Smooth muscle cell (in vitro differentiated cells): Measurements from ENCODE around the gene STPG2. TPM values are rescaled to one million over a fixed set of nuclear protein-coding genes. Genes with fewer than 3 reads are reported as not detected.

Source experiments
- DNase-seq: peaks from one replicate; lab custom pipeline; 2025; ENCODE audit not compliant: unreplicated experiment; lab: John Stamatoyannopoulos, UW
- H2AFZ ChIP-seq: fragments of 200-600 bp; sonication (generic); 2 replicates; pipeline ENCODE4 v1.6.0; 2016; ENCODE audit warnings: antibody characterized with exemption, low read depth, mild to moderate bottlenecking
- H3F3A ChIP-seq: fragments of 200-600 bp; sonication (generic); 2 replicates; pipeline ENCODE4 v1.6.0; 2017; ENCODE audit warnings: antibody characterized with exemption, low read depth
- H3K27ac ChIP-seq: fragments of 200-600 bp; sonication (generic); 2 replicates; pipeline ENCODE4 v1.5.1; 2016; ENCODE audit warnings: low read depth, mild to moderate bottlenecking
- H3K27me3 ChIP-seq: fragments of 200-600 bp; sonication (generic); 2 replicates; pipeline ENCODE4 v1.6.1; 2016; ENCODE audit warnings: low read depth, mild to moderate bottlenecking
- H3K36me3 ChIP-seq: fragments of 200-600 bp; sonication (generic); 2 replicates; pipeline ENCODE4 v1.5.1; 2016; ENCODE audit warnings: low read depth
- H3K4me1 ChIP-seq: fragments of 200-600 bp; sonication (generic); 2 replicates; pipeline ENCODE4 v1.5.1; 2016; ENCODE audit warnings: low read depth
- H3K4me2 ChIP-seq: fragments of 200-600 bp; sonication (generic); 2 replicates; pipeline ENCODE4 v1.6.0; 2016; ENCODE audit warnings: mild to moderate bottlenecking
- H3K4me3 ChIP-seq: fragments of 200-600 bp; sonication (generic); 2 replicates; pipeline ENCODE4 v1.5.1; 2016; ENCODE audit warnings: mild to moderate bottlenecking
- H3K79me2 ChIP-seq: fragments of 200-600 bp; sonication (generic); 2 replicates; pipeline ENCODE4 v1.6.0; 2016; ENCODE audit warnings: low read depth, mild to moderate bottlenecking
- H3K9ac ChIP-seq: fragments of 200-600 bp; sonication (generic); 2 replicates; pipeline ENCODE4 v1.6.0; 2016; ENCODE audit warnings: low read depth
- H3K9me3 ChIP-seq: fragments of 200-600 bp; sonication (generic); replicated peaks from 2 replicates; pipeline ENCODE4 v1.5.1; 2016; ENCODE audit warnings: low read depth
- H4K20me1 ChIP-seq: fragments of 200-600 bp; sonication (generic); 2 replicates; pipeline ENCODE4 v1.6.0; 2016; ENCODE audit warnings: low read depth
- WGBS: methylation state at CpG from one replicate; pipeline ENCODE4 v1.1.7; 2016; ENCODE audit warnings: low lambda C conversion rate; 5-methylcytosine and 5-hydroxymethylcytosine counted together
- polyA plus RNA-seq: library from polyadenylated mRNA; unstranded; fragments of >200 nt; fragmentation: Nextera tagmentation; extraction: Ambion mirVana; gene quantifications from 2 replicates; pipeline ENCODE4 v1.2.1, GENCODE V29; 2016
- total RNA-seq: library from RNA; depleted of rRNA; stranded (reverse); fragments of >200 nt; gene quantifications from 2 replicates; pipeline ENCODE4 v1.2.3, GENCODE V29; 2014
- TF ChIP-seq, protein P1 (sequence below): fragments of 200-600 bp; sonication (generic); IDR thresholded peaks from 2 replicates; pipeline ENCODE4 v1.5.1; 2017; ENCODE audit warnings: borderline replicate concordance, mild to moderate bottlenecking, antibody characterized with exemption; ENCODE audit not compliant: insufficient read depth, poor library complexity, severe bottlenecking

The STPG2 gene
- total and polyA plus RNA-seq, 2 experiments from 2014 or later = 0.09 to 0.31 TPM

DNA sequence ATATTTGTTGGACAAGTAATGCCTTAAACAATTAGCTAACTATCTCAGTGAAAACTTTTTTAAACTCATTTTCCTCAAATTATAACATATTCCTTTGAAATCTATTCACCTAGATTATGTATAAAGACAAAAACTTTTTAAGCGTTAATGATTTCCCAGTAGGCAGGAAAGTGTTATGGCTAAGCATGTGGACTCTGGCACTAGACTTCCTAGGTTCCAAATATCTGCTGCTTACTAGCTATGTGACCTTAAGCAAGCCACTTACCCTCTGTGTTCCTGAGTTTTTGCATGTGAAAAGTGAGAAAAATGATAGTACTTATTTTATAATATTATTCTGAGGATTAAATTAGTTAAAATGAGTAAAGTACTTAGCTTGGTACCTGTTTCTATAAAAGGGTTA lies 301.8 kb downstream of the STPG2 start:
- H3F3A ChIP-seq = no peaks in the 10 kb centered on the region
- 94% methylated on average over 1 of the region's 1 CpG for WGBS
- H3K27ac ChIP-seq = no peak overlapping the region
- no peak overlapping the region for H3K9ac ChIP-seq
- H4K20me1 ChIP-seq = no peaks in the 10 kb centered on the region
- H3K4me3 ChIP-seq = no peak overlapping the region
- H3K9me3 ChIP-seq = no peaks in the 10 kb centered on the region
- no peaks in the 10 kb centered on the region for H3K36me3 ChIP-seq
- no peaks in the 10 kb centered on the region for H3K4me1 ChIP-seq
- no peaks in the 10 kb centered on the region for H3K27me3 ChIP-seq
- TF ChIP-seq, protein P1, sequence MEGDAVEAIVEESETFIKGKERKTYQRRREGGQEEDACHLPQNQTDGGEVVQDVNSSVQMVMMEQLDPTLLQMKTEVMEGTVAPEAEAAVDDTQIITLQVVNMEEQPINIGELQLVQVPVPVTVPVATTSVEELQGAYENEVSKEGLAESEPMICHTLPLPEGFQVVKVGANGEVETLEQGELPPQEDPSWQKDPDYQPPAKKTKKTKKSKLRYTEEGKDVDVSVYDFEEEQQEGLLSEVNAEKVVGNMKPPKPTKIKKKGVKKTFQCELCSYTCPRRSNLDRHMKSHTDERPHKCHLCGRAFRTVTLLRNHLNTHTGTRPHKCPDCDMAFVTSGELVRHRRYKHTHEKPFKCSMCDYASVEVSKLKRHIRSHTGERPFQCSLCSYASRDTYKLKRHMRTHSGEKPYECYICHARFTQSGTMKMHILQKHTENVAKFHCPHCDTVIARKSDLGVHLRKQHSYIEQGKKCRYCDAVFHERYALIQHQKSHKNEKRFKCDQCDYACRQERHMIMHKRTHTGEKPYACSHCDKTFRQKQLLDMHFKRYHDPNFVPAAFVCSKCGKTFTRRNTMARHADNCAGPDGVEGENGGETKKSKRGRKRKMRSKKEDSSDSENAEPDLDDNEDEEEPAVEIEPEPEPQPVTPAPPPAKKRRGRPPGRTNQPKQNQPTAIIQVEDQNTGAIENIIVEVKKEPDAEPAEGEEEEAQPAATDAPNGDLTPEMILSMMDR = no peak
- no peak overlapping the region for H2AFZ ChIP-seq
- H3K4me2 ChIP-seq = no peak overlapping the region
- no peak for DNase-seq
- no peaks in the 10 kb centered on the region for H3K79me2 ChIP-seq

DNA sequence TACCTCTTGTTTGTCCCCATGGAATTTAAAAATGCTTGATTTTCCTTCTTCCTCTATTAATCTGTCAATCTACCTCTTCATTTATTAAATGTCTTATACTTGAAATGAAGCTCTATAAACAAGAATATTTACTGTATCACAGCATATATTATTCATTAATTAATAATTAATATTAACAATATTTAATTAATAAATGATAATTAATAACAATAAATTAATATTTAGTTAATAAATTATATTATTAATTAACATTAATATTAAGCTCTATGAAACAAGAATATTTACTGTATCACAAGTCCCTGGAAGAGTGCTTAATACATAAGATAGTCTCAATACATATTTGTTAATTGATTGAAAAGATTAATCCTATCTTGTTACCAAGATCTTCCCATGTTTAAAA lies 306.6 kb downstream of the STPG2 start:
- TF ChIP-seq, protein P1 = no peak
- Histone ChIP-seq H3K4me3 (no peak overlapping the region), H3K9me3 (no peaks in the 10 kb centered on the region)

DNA sequence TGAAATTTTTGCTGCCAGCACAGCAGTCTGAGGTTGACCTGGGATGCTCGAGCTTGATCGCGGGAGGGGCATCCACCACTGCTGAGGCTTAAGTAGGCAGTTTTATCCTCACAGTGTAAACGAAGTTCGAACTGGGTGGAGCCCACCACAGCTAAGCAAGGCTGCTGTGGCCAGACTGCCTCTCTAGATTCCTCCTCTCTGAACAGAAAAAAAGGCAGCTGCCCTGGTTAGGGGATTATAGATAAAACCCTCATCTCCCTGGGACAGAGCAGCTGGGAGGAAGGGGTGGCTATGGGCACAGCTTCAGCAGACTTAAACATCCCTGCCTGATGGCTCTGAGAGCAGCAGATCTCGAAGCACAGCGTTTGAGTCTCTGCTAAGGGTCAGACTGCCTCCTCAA lies 314.6 kb downstream of the STPG2 start:
- no peaks in the 10 kb centered on the region for H3K36me3 ChIP-seq
- no peak overlapping the region for H3K4me2 ChIP-seq
- 69% methylated on average over 7 of the region's 7 CpGs for WGBS
- no peaks in the 10 kb centered on the region for H4K20me1 ChIP-seq
- no peaks in the 10 kb centered on the region for H3K4me1 ChIP-seq
- no peak for DNase-seq
- H3F3A ChIP-seq = no peaks in the 10 kb centered on the region
- no peak overlapping the region for H3K4me3 ChIP-seq
- H2AFZ ChIP-seq = no peak overlapping the region
- H3K27me3 ChIP-seq = no peaks in the 10 kb centered on the region
- H3K79me2 ChIP-seq = no peaks in the 10 kb centered on the region
- TF ChIP-seq, protein P1 = no peak
- no peak overlapping the region for H3K27ac ChIP-seq
- H3K9ac ChIP-seq = no peak overlapping the region
- H3K9me3 ChIP-seq = no peaks in the 10 kb centered on the region

More for the DNA sequence above, 306.6 kb downstream of the STPG2 start:
- DNase-seq = no peak
- Histone ChIP-seq H3K4me2 (no peak overlapping the region), H3K27ac (no peak overlapping the region), H3K9ac (no peak overlapping the region), H2AFZ (no peak overlapping the region), H3K79me2 (no peaks in the 10 kb centered on the region), H3K4me1 (no peaks in the 10 kb centered on the region), H4K20me1 (no peaks in the 10 kb centered on the region), H3K27me3 (no peaks in the 10 kb centered on the region), H3K36me3 (no peaks in the 10 kb centered on the region), H3F3A (no peaks in the 10 kb centered on the region)

DNA sequence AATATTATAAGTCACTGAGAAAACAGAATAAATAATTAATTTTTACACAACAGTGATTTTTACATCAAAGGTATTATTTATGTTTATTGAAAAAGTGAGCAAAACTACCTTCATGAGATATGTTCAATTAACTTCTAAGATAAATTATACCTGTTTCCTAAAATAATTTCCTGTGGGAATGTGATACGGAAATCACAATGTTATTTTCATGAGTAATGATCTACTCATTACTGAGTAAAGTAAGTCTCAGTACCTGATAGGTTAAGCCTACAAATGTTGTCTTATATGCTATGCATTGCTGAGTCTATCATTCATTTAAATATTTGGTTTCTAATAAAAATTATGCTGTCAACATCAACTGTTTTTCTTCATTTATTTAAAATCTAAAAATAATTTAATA lies 324.0 kb downstream of the STPG2 start:
- Histone ChIP-seq H3K4me2 (no peak overlapping the region), H3K36me3 (no peaks in the 10 kb centered on the region), H3K79me2 (no peaks in the 10 kb centered on the region), H4K20me1 (no peaks in the 10 kb centered on the region), H3K4me1 (no peaks in the 10 kb centered on the region), H3F3A (no peaks in the 10 kb centered on the region), H2AFZ (no peak overlapping the region), H3K9ac (no peak overlapping the region), H3K27me3 (no peaks in the 10 kb centered on the region), H3K4me3 (no peak overlapping the region), H3K9me3 (no peaks in the 10 kb centered on the region), H3K27ac (no peak overlapping the region)
- 100% methylated on average over 1 of the region's 1 CpG for WGBS
- TF ChIP-seq, protein P1 = no peak
- DNase-seq = no peak
